ENCODE data around the gene PRKCB. TPM values are rescaled to one million over a fixed set of nuclear protein-coding genes. Genes with fewer than 3 reads are reported as not detected.

The PRKCB gene
- total and polyA plus RNA-seq, 5 donors: 0.41 to 4.1 (median 3.6) TPM

DNA sequence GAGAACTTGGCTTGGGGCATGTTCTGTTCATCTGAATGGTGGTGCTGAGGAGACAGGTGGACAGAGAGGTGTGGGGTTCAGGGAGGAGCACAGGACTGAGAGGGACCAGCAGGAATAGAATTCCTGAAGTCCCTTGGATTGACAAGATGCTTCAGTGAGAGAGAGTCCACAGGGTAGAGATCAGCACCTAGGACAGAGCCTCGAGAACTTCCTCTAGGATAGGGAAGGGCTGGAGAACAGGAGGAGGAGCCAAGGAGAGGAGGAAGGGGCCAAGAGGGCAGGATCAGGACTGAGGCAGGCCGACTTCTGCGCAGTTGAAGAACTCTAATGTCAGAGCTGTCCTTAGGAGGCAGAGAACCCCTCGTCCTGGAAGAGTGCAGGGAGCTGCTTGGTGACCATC is 138.4 kb downstream of the PRKCB start:
- no peaks in the 10 kb centered on the region for H3K4me1 ChIP-seq (ENCODE audit: control insufficient read depth, insufficient read depth, low read length)
- no peak overlapping the region for H3K27ac ChIP-seq (ENCODE audit: low read length)
- H3K4me3 ChIP-seq (ENCODE audit: low read length): no peak overlapping the region
- no peak for ATAC-seq
- no peak for DNase-seq
- no peaks in the 10 kb centered on the region for H3K27me3 ChIP-seq (ENCODE audit: control insufficient read depth, insufficient read depth)
- intact Hi-C loops (cut with DNase I): no loop called here
- 29% methylated on average over 4 of the region's 4 CpGs for WGBS
- H3K9me3 ChIP-seq (ENCODE audit: control insufficient read depth, low read length): no peaks in the 10 kb centered on the region

DNA sequence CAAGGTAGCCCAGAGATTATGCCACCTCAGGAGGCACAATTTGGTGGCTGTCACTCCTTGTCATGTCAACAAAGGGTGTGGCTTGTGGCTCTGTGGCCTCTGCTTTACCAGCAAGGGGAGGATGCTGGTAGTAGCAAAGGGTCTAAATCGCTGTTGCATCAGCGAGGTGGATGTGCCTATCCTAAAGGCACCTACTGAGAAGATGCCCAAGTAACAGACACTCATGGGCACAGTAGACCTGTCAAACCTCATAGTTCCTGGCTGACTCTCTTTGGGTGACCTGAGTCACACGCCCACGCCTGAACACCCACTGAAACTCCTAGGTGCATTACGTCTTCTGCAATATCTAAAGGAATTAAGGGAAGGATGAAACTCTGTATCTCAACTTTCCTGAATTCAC is 139.5 kb downstream of the PRKCB start:
- Histone ChIP-seq H3K27me3 (ENCODE audit: control insufficient read depth, insufficient read depth) (no peaks in the 10 kb centered on the region), H3K27ac (ENCODE audit: low read length) (no peak overlapping the region), H3K4me1 (ENCODE audit: control insufficient read depth, insufficient read depth, low read length) (no peaks in the 10 kb centered on the region), H3K9me3 (ENCODE audit: control insufficient read depth, low read length) (no peaks in the 10 kb centered on the region), H3K4me3 (ENCODE audit: low read length) (no peak overlapping the region)
- intact Hi-C loops (cut with DNase I): no loop called here
- DNase-seq: no peak
- no peak for ATAC-seq
- WGBS: 89% methylated on average over 5 of the region's 5 CpGs

DNA sequence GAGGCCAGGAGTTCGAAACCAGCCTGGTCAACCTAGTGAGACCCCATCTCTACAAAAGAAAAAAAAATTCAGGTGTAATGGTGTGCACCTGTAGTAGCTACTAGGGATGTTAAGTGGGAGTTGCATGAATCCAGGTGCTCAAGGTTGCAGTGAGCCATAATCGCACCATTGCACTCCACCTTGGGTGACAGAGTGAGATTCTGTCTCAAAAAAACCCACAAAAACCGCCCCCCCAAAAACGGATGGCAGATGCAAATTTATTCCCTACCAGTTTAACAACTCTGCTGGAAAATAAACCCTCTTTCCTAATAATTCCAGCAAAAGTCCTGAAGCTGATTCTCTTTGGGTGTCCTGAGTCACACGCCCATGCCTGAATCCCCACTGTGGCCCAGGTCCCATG is 140.3 kb downstream of the PRKCB start:
- Histone ChIP-seq H3K9me3 (ENCODE audit: control insufficient read depth, low read length) (peaks cover 1% of the 10 kb centered on the region), H3K27me3 (ENCODE audit: control insufficient read depth, insufficient read depth) (no peaks in the 10 kb centered on the region), H3K4me3 (ENCODE audit: low read length) (no peak overlapping the region), H3K27ac (ENCODE audit: low read length) (no peak overlapping the region), H3K4me1 (ENCODE audit: control insufficient read depth, insufficient read depth, low read length) (no peaks in the 10 kb centered on the region)
- intact Hi-C loops (cut with DNase I): no loop called here
- DNase-seq: no peak
- ATAC-seq: no peak
- WGBS: 81% methylated on average over 5 of the region's 5 CpGs

DNA sequence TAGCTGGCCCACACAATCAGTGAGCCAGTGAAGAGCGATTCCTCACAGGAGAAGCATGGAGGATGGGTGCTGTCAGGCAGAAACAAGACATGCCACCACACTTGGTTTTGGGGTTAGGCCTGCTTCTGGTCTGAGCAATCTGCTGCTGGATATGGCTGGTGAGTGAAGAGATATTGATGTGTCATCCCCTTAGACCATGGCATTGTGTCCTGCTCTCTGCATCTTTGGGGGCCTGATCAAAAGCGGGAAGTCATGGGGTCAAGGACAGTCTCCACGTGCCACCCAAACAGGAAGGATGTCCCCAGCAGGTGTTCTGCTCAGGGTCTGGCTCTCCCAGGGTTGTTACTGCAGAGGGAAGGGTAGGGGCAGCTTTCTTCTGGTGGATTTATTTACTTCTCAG is 140.7 kb downstream of the PRKCB start:
- H3K4me3 ChIP-seq (ENCODE audit: low read length): no peak overlapping the region
- H3K27me3 ChIP-seq (ENCODE audit: control insufficient read depth, insufficient read depth): no peaks in the 10 kb centered on the region
- intact Hi-C loops (cut with DNase I): no loop called here
- 46% methylated on average over 3 of the region's 3 CpGs for WGBS
- H3K9me3 ChIP-seq (ENCODE audit: control insufficient read depth, low read length): peaks cover 2% of the 10 kb centered on the region
- H3K4me1 ChIP-seq (ENCODE audit: control insufficient read depth, insufficient read depth, low read length): no peaks in the 10 kb centered on the region
- DNase-seq (no peak), ATAC-seq (no peak)
- H3K27ac ChIP-seq (ENCODE audit: low read length): no peak overlapping the region

DNA sequence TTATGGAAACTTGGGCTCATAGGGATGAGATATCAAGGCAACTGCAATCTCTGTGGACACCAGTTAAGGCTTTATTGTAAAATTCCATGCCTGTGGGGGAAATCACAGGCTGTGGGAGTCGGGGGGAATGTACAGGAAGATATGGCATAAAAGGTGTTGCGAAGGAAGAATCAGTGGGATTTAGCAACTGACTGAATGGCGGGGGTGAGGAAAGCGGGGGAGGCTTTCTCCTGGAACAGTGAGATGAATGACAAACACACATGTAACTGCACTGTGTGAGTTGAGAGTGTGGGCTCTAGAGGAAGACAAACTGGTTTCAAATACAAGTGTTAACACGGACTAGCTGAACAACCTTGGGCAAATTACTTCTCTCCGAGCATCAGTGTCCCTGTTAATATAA is 143.7 kb downstream of the PRKCB start:
- Histone ChIP-seq H3K4me3 (ENCODE audit: low read length) (no peak overlapping the region), H3K4me1 (ENCODE audit: control insufficient read depth, insufficient read depth, low read length) (no peaks in the 10 kb centered on the region), H3K9me3 (ENCODE audit: control insufficient read depth, low read length) (peaks cover 2% of the 10 kb centered on the region), H3K27me3 (ENCODE audit: control insufficient read depth, insufficient read depth) (no peaks in the 10 kb centered on the region), H3K27ac (ENCODE audit: low read length) (no peak overlapping the region)
- no peak for ATAC-seq
- intact Hi-C loops (cut with DNase I): no loop called here
- 72% methylated on average over 6 of the region's 6 CpGs for WGBS
- DNase-seq: no peak

DNA sequence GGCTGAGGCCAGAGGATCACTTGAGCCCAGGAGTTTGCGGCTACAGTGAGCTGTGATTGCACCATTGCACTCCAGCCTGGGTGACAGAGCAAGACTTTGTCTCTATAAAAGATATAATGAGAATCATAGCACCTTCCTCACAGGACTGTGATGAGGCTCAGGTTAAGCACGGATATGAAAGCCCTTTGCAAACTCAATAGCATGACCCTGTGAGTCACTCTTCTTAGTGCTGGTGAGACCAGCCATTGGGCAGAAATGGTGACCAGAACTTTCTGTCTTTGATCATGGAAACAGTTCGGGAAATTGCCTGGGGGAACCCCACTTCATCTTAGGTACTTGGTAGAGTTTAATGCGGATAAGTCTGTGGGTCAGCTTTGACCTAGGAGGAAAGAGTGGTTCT is 144.2 kb downstream of the PRKCB start:
- DNase-seq (no peak), ATAC-seq (no peak)
- Histone ChIP-seq H3K27ac (ENCODE audit: low read length) (no peak overlapping the region), H3K27me3 (ENCODE audit: control insufficient read depth, insufficient read depth) (no peaks in the 10 kb centered on the region), H3K4me3 (ENCODE audit: low read length) (no peak overlapping the region), H3K9me3 (ENCODE audit: control insufficient read depth, low read length) (peaks cover 2% of the 10 kb centered on the region), H3K4me1 (ENCODE audit: control insufficient read depth, insufficient read depth, low read length) (no peaks in the 10 kb centered on the region)
- WGBS: 87% methylated on average over 4 of the region's 4 CpGs
- intact Hi-C loops (cut with DNase I): no loop called here

DNA sequence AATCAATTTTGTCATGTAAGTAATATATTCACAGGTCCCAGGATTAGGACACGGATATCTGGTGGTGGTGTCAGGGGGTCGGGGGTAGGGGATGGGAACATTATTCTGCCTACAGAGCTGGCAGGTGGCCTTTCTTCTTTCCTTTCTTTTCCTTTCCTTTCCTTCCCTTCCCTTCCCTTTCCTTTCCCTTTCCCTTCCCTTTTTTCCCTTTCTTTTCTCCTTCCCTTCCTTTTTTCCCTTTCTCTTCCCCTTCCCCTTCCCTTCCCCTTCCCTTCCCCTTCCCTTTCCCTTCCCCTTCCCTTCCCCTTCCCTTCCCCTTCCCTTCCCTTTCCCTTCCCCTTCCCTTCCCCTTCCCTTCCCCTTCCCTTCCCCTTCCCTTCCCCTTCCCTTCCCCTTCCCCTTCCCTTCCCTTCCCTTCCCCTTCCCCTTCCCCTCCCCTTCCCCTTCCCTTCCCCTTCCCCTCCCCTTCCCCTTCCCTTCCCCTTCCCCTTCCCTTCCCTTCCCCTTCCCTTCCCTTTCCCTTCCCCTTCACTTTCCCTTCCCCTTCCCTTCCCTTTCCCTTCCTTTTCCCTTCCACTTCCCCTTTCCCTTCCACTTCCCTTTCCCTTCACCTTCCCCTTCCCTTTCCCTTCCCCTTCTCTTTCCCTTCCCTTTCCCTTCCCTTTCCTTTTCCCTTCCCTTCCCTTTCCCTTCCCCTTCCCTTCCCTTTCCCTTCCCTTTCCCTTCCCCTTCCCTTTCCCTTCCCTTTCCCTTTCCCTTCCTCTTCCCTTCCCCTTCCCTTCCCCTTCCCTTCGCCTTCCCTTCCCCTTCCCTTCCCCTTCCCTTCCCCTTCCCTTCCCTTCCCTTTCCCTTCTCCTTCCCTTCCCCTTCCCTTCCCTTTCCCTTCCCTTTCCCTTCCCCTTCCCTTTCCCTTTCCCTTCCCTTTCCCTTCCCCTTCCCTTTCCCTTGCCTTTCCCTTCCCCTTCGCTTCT is 145.9 kb downstream of the PRKCB start:
- 92% methylated on average over 4 of the region's 4 CpGs for WGBS
- intact Hi-C loops (cut with DNase I): no loop called here
- no peak for DNase-seq
- Histone ChIP-seq H3K27ac (ENCODE audit: low read length) (no peak overlapping the region), H3K27me3 (ENCODE audit: control insufficient read depth, insufficient read depth) (no peaks in the 10 kb centered on the region), H3K9me3 (ENCODE audit: control insufficient read depth, low read length) (peaks cover 2% of the 10 kb centered on the region), H3K4me3 (ENCODE audit: low read length) (no peak overlapping the region), H3K4me1 (ENCODE audit: control insufficient read depth, insufficient read depth, low read length) (no peaks in the 10 kb centered on the region)
- ATAC-seq: no peak

DNA sequence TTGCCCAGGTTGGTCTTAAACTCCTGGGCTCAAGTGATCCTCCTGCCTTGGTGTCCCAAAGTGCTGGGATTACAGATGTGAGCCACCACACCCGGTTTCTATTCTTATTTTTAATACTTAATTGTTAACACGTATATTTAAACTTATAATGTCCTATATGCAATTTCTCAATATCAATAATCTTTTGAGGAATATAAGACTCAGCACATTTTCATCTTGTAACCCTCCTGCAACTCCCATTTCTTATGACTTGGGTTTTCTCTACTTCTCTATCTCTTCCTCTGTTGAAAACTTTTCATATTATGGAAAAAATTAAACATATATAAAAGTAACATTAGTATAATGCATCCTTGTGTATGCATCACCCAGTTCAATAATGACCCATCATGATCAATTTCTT is 150.7 kb downstream of the PRKCB start:
- H3K27me3 ChIP-seq (ENCODE audit: control insufficient read depth, insufficient read depth): no peaks in the 10 kb centered on the region
- intact Hi-C loops (cut with DNase I): no loop called here
- H3K27ac ChIP-seq (ENCODE audit: low read length): no peak overlapping the region
- H3K4me1 ChIP-seq (ENCODE audit: control insufficient read depth, insufficient read depth, low read length): no peaks in the 10 kb centered on the region
- no peaks in the 10 kb centered on the region for H3K9me3 ChIP-seq (ENCODE audit: control insufficient read depth, low read length)
- 73% methylated on average over 2 of the region's 2 CpGs for WGBS
- ATAC-seq (no peak), DNase-seq (no peak)
- no peak overlapping the region for H3K4me3 ChIP-seq (ENCODE audit: low read length)

DNA sequence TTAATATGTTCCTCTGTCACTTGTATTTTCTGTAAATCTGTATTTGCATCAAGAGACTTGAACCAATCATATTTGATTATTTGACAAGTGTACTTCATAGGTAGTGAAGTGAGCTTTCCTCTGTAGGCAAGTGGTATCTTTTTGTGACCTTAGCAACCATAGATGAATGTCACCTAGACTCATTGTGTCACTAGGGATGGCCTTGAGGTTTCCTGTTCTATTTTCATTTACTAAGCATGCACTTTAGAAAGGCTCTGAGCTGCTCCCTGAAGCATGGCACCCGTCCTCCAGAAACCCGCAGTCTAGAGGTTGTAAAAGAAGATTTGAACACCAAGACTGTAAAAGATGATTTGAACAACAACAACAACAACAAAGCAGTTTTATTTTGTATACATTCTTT is 151.7 kb downstream of the PRKCB start:
- DNase-seq: no peak
- Histone ChIP-seq H3K4me3 (ENCODE audit: low read length) (no peak overlapping the region), H3K27ac (ENCODE audit: low read length) (no peak overlapping the region), H3K27me3 (ENCODE audit: control insufficient read depth, insufficient read depth) (no peaks in the 10 kb centered on the region), H3K9me3 (ENCODE audit: control insufficient read depth, low read length) (no peaks in the 10 kb centered on the region), H3K4me1 (ENCODE audit: control insufficient read depth, insufficient read depth, low read length) (no peaks in the 10 kb centered on the region)
- WGBS: 88% methylated on average over 2 of the region's 2 CpGs
- intact Hi-C loops (cut with DNase I): no loop called here
- ATAC-seq: no peak

DNA sequence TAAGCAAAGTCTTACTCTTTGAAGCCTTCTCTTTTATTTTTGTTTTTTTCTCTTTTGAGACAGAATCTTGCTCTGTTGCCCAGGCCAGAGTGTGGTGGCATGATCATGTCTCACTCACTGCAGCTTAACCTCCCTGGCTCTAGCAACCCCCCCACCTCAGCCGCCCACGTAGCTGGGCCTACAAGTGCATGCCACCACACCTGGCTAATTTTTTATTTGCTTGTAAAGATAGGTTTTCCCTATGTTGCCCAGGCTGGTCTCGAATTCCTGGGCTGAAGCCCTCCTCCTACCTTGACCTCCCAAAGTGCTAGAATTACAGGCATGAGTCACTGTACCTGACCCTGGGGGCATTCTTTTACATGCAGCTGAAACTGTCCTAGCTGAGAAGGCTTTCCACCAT is 154.7 kb downstream of the PRKCB start:
- Histone ChIP-seq H3K4me3 (ENCODE audit: low read length) (no peak overlapping the region), H3K4me1 (ENCODE audit: control insufficient read depth, insufficient read depth, low read length) (no peaks in the 10 kb centered on the region), H3K27me3 (ENCODE audit: control insufficient read depth, insufficient read depth) (no peaks in the 10 kb centered on the region), H3K27ac (ENCODE audit: low read length) (no peak overlapping the region), H3K9me3 (ENCODE audit: control insufficient read depth, low read length) (no peaks in the 10 kb centered on the region)
- DNase-seq: no peak
- intact Hi-C loops (cut with DNase I): no loop called here
- 92% methylated on average over 3 of the region's 3 CpGs for WGBS
- no peak for ATAC-seq

DNA sequence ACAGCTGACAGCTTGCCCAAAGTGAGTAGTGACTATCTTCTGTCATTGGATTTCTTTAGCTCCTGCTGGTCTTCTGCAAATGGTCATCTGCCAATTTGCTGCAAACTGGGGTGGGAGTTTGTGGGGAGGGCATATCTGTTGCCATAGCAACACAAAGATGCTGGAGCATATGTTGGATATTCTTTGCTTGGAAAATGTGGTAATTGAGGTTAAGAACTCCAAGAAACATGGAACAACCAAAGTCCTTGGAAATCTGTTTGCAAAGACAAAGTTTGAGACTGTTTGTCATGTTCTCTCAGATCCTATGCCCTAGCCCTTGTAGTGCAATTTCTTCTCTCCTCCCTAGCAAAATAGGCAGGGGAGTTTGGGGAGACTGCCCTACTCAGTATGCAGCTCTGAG is 155.3 kb downstream of the PRKCB start:
- no peaks in the 10 kb centered on the region for H3K27me3 ChIP-seq (ENCODE audit: control insufficient read depth, insufficient read depth)
- no peak overlapping the region for H3K4me3 ChIP-seq (ENCODE audit: low read length)
- ATAC-seq: no peak
- intact Hi-C loops (cut with DNase I): no loop called here
- H3K4me1 ChIP-seq (ENCODE audit: control insufficient read depth, insufficient read depth, low read length): no peaks in the 10 kb centered on the region
- DNase-seq: no peak
- H3K9me3 ChIP-seq (ENCODE audit: control insufficient read depth, low read length): no peaks in the 10 kb centered on the region
- no peak overlapping the region for H3K27ac ChIP-seq (ENCODE audit: low read length)

DNA sequence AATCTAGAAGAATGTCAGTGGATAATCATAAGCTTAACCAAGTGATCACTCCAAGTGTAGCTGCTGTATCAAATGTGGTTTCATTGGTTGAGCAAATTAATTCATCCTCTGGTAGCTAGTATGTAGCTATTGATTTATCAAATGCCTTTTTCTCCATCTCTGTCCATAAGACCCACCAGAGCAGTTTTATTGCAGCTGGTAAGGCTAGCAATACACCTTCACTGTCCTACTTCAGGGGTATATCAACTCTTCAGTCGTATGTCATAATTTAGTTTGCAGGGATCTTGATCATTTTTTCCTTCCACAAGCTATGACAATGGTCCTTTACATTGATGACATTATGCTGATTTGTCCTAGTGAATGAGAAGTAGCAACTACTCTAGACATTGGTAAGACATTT is 158.8 kb downstream of the PRKCB start:
- ATAC-seq: no peak
- WGBS: 71% methylated on average over 1 of the region's 1 CpG
- intact Hi-C loops (cut with DNase I): no loop called here
- H3K4me3 ChIP-seq (ENCODE audit: low read length): no peak overlapping the region
- DNase-seq: no peak
- H3K27me3 ChIP-seq (ENCODE audit: control insufficient read depth, insufficient read depth): no peaks in the 10 kb centered on the region
- no peaks in the 10 kb centered on the region for H3K4me1 ChIP-seq (ENCODE audit: control insufficient read depth, insufficient read depth, low read length)
- no peaks in the 10 kb centered on the region for H3K9me3 ChIP-seq (ENCODE audit: control insufficient read depth, low read length)
- H3K27ac ChIP-seq (ENCODE audit: low read length): no peak overlapping the region
